ENCODE results near the gene WASHC2A. TPM values are rescaled to one million over a fixed set of nuclear protein-coding genes. Genes with fewer than 3 reads are reported as not detected.
A peak's percentile ranks its signal among the peaks of the same experiment; 100 is the strongest.
"Not testable (repeated sequence)": the region's sequence is repeated elsewhere in the genome, so short reads cannot be mapped to it uniquely, and the experiment has no call there.

WASHC2A gene
- total RNA-seq, 1 donor from 2014 or later: 64.7 TPM

- CTCF ChIA-PET; H3K4me3 Mint-ChIP-seq; H3K36me3 Mint-ChIP-seq (ENCODE audit: low read depth); H3K4me1 Mint-ChIP-seq; H3K9me3 Mint-ChIP-seq; intact Hi-C loops (cut with micrococcal nuclease); H3K27ac Mint-ChIP-seq; POLR2A ChIA-PET; DNase-seq; H3K27me3 Mint-ChIP-seq; ATAC-seq (ENCODE audit: low read depth): not testable (repeated sequence)
Observed at GRCh38 chr10:50059946-50060345, 7.8 kb upstream of the WASHC2A start.

- ATAC-seq (ENCODE audit: low read depth); H3K27me3 Mint-ChIP-seq; intact Hi-C loops (cut with micrococcal nuclease); CTCF ChIA-PET; H3K36me3 Mint-ChIP-seq (ENCODE audit: low read depth); DNase-seq; H3K4me3 Mint-ChIP-seq; H3K27ac Mint-ChIP-seq; H3K4me1 Mint-ChIP-seq; H3K9me3 Mint-ChIP-seq; POLR2A ChIA-PET: not testable (repeated sequence)
Observed at GRCh38 chr10:50061548-50061947, 6.2 kb upstream of the WASHC2A start.

GRCh38 chr10:50063100-50063499 is 4.7 kb upstream of the WASHC2A start:
- CTCF ChIA-PET: no interaction called here
- intact Hi-C loops (cut with micrococcal nuclease): no loop called here
- peaks cover 6% of the 10 kb centered on the region for H3K4me1 Mint-ChIP-seq
- no peak for TF ChIP-seq CTCF (IDR thresholded peaks at IDR 0.05)
- POLR2A ChIA-PET: no interaction called here
- no peak for DNase-seq
- no peaks in the 10 kb centered on the region for H3K27me3 Mint-ChIP-seq
- ATAC-seq (ENCODE audit: low read depth): no peak
- no peak overlapping the region for H3K4me3 Mint-ChIP-seq
- H3K27ac Mint-ChIP-seq: no peak overlapping the region
- H3K36me3 Mint-ChIP-seq (ENCODE audit: low read depth): no peaks in the 10 kb centered on the region
- H3K9me3 Mint-ChIP-seq: no peaks in the 10 kb centered on the region

GRCh38 chr10:50068352-50068659 is 552 bp downstream of the WASHC2A start:
- POLR2A ChIA-PET; intact Hi-C loops (cut with micrococcal nuclease): not testable (repeated sequence)

GRCh38 chr10:50075139-50075538 is 7.4 kb downstream of the WASHC2A start:
- DNase-seq; H3K27me3 Mint-ChIP-seq; intact Hi-C loops (cut with micrococcal nuclease); H3K9me3 Mint-ChIP-seq; H3K27ac Mint-ChIP-seq; H3K4me1 Mint-ChIP-seq; H3K4me3 Mint-ChIP-seq; POLR2A ChIA-PET; CTCF ChIA-PET; ATAC-seq (ENCODE audit: low read depth): not testable (repeated sequence)
- H3K36me3 Mint-ChIP-seq (ENCODE audit: low read depth): peaks cover 16% of the 10 kb centered on the region

More at GRCh38 chr10:50068352-50068659, 552 bp downstream of the WASHC2A start:
- H3K36me3 Mint-ChIP-seq (ENCODE audit: low read depth); H3K9me3 Mint-ChIP-seq; H3K4me1 Mint-ChIP-seq; DNase-seq; ATAC-seq (ENCODE audit: low read depth); H3K27ac Mint-ChIP-seq; CTCF ChIA-PET; H3K27me3 Mint-ChIP-seq: not testable (repeated sequence)
- H3K4me3 Mint-ChIP-seq: peak overlapping the region; percentile 83

- H3K4me1 Mint-ChIP-seq; H3K27me3 Mint-ChIP-seq; H3K4me3 Mint-ChIP-seq; H3K27ac Mint-ChIP-seq; H3K9me3 Mint-ChIP-seq; DNase-seq; POLR2A ChIA-PET; CTCF ChIA-PET; intact Hi-C loops (cut with micrococcal nuclease); ATAC-seq (ENCODE audit: low read depth): not testable (repeated sequence)
- H3K36me3 Mint-ChIP-seq (ENCODE audit: low read depth): peaks cover 15% of the 10 kb centered on the region
Observed at GRCh38 chr10:50075544-50075943, 7.8 kb downstream of the WASHC2A start.

GRCh38 chr10:50091304-50091703 is 23.6 kb downstream of the WASHC2A start:
- POLR2A ChIA-PET: not testable (repeated sequence)

GRCh38 chr10:50092928-50093327 is 25.2 kb downstream of the WASHC2A start:
- CTCF ChIA-PET; DNase-seq; ATAC-seq (ENCODE audit: low read depth); H3K4me1 Mint-ChIP-seq; H3K4me3 Mint-ChIP-seq; H3K27me3 Mint-ChIP-seq; H3K27ac Mint-ChIP-seq; intact Hi-C loops (cut with micrococcal nuclease); POLR2A ChIA-PET; H3K9me3 Mint-ChIP-seq: not testable (repeated sequence)
- H3K36me3 Mint-ChIP-seq (ENCODE audit: low read depth): peaks cover 16% of the 10 kb centered on the region

More at GRCh38 chr10:50091304-50091703, 23.6 kb downstream of the WASHC2A start:
- DNase-seq; H3K4me1 Mint-ChIP-seq; H3K27me3 Mint-ChIP-seq; CTCF ChIA-PET; H3K9me3 Mint-ChIP-seq; H3K4me3 Mint-ChIP-seq; H3K27ac Mint-ChIP-seq; intact Hi-C loops (cut with micrococcal nuclease); ATAC-seq (ENCODE audit: low read depth): not testable (repeated sequence)
- H3K36me3 Mint-ChIP-seq (ENCODE audit: low read depth): peaks cover 13% of the 10 kb centered on the region

GRCh38 chr10:50094630-50095029 is 26.9 kb downstream of the WASHC2A start:
- intact Hi-C loops (cut with micrococcal nuclease); ATAC-seq (ENCODE audit: low read depth); H3K4me1 Mint-ChIP-seq; H3K4me3 Mint-ChIP-seq; CTCF ChIA-PET; POLR2A ChIA-PET; H3K9me3 Mint-ChIP-seq; DNase-seq; H3K27ac Mint-ChIP-seq; H3K27me3 Mint-ChIP-seq: not testable (repeated sequence)
- H3K36me3 Mint-ChIP-seq (ENCODE audit: low read depth): peaks cover 24% of the 10 kb centered on the region

- intact Hi-C loops (cut with micrococcal nuclease); H3K27ac Mint-ChIP-seq; ATAC-seq (ENCODE audit: low read depth); H3K9me3 Mint-ChIP-seq; H3K4me3 Mint-ChIP-seq; CTCF ChIA-PET; POLR2A ChIA-PET; DNase-seq; H3K27me3 Mint-ChIP-seq; H3K4me1 Mint-ChIP-seq: not testable (repeated sequence)
- H3K36me3 Mint-ChIP-seq (ENCODE audit: low read depth): peaks cover 25% of the 10 kb centered on the region
Observed at GRCh38 chr10:50095402-50095801, 27.6 kb downstream of the WASHC2A start.

- POLR2A ChIA-PET; CTCF ChIA-PET; H3K4me3 Mint-ChIP-seq; H3K9me3 Mint-ChIP-seq; H3K4me1 Mint-ChIP-seq; intact Hi-C loops (cut with micrococcal nuclease); H3K27ac Mint-ChIP-seq; H3K27me3 Mint-ChIP-seq; ATAC-seq (ENCODE audit: low read depth); DNase-seq: not testable (repeated sequence)
- H3K36me3 Mint-ChIP-seq (ENCODE audit: low read depth): peaks cover 34% of the 10 kb centered on the region
Observed at GRCh38 chr10:50096722-50097121, 29.0 kb downstream of the WASHC2A start.

- POLR2A ChIA-PET: not testable (repeated sequence)
Observed at GRCh38 chr10:50098645-50099044, 30.9 kb downstream of the WASHC2A start.

More at GRCh38 chr10:50098645-50099044, 30.9 kb downstream of the WASHC2A start:
- H3K36me3 Mint-ChIP-seq (ENCODE audit: low read depth): peaks cover 41% of the 10 kb centered on the region
- ATAC-seq (ENCODE audit: low read depth); H3K4me3 Mint-ChIP-seq; intact Hi-C loops (cut with micrococcal nuclease); DNase-seq; H3K9me3 Mint-ChIP-seq; H3K27me3 Mint-ChIP-seq; H3K4me1 Mint-ChIP-seq; CTCF ChIA-PET; H3K27ac Mint-ChIP-seq: not testable (repeated sequence)
